CD8-positive, alpha-beta memory T cell (primary cell): ENCODE measurements around the gene LRRC56. TPM values are rescaled to one million over a fixed set of nuclear protein-coding genes. Genes with fewer than 3 reads are reported as not detected.
A peak's percentile ranks its signal among the peaks of the same experiment; 100 is the strongest.

ENCODE experiments used
- CTCF ChIA-PET: fragments of 350-600 bp; sonication (Branson Sonifier 250); formaldehyde crosslinking; loops from one replicate; lab custom pipeline; 2021; ENCODE audit warnings: antibody characterized with exemption; lab: Charles Lee
- POLR2A ChIA-PET: fragments of 350-600 bp; sonication (Branson Sonifier 250); formaldehyde crosslinking; loops from one replicate; lab custom pipeline; 2021; ENCODE audit warnings: antibody characterized with exemption; lab: Charles Lee
- DNase-seq, 5 donors: peaks; one replicate each; pipeline versions ENCODE4 v3.0.0 to v3.0.0-alpha.2; 2020 to 2022; ENCODE audit warnings: mixed read lengths in 1 of 5
- H3K27ac ChIP-seq: one replicate; pipeline ENCODE4 v1.7.0; 2013; ENCODE audit warnings: low read depth, mild to moderate bottlenecking, low read length, moderate library complexity
- H3K27me3 ChIP-seq: 2 replicates; pipeline ENCODE4 v1.7.0; 2013; ENCODE audit warnings: low read length, mild to moderate bottlenecking; ENCODE audit not compliant: insufficient read depth, poor library complexity, severe bottlenecking
- H3K36me3 ChIP-seq: 2 replicates; pipeline ENCODE4 v1.7.0; 2013; ENCODE audit warnings: mild to moderate bottlenecking, low read length, moderate library complexity; ENCODE audit not compliant: insufficient read depth
- H3K4me1 ChIP-seq: 2 replicates; pipeline ENCODE4 v1.7.0; 2013; ENCODE audit warnings: mild to moderate bottlenecking, low read length, moderate library complexity; ENCODE audit not compliant: insufficient read depth
- H3K4me3 ChIP-seq: 2 replicates; pipeline ENCODE4 v1.7.0; 2013; ENCODE audit warnings: mild to moderate bottlenecking, low read length
- H3K9me3 ChIP-seq: 2 replicates; pipeline ENCODE4 v1.7.0; 2013; ENCODE audit warnings: mild to moderate bottlenecking, low read length
- H3K27ac Mint-ChIP-seq, 8 donors: one replicate each; pipeline ENCODE4 v1.8.0; 2020 to 2021; ENCODE audit warnings: mixed read lengths in 8 of 8, mild to moderate bottlenecking in 6 of 8, inconsistent platforms in 3 of 8, moderate library complexity in 3 of 8
- H3K27me3 Mint-ChIP-seq, 2 donors: one replicate each; pipeline ENCODE4 v1.8.0; 2020 to 2021; ENCODE audit warnings: mixed read lengths in 2 of 2, mild to moderate bottlenecking in 1 of 2, moderate library complexity in 1 of 2
- H3K36me3 Mint-ChIP-seq, 3 donors: one replicate each; pipeline ENCODE4 v1.8.0; 2020 to 2021; ENCODE audit warnings: mixed read lengths in 3 of 3, inconsistent platforms in 1 of 3, mild to moderate bottlenecking in 1 of 3
- H3K4me1 Mint-ChIP-seq, 3 donors: one replicate each; pipeline ENCODE4 v1.8.0; 2020 to 2021; ENCODE audit warnings: mixed read lengths in 3 of 3, inconsistent platforms in 1 of 3, mild to moderate bottlenecking in 1 of 3
- H3K4me3 Mint-ChIP-seq, 7 donors: one replicate each; pipeline ENCODE4 v1.8.0; 2020 to 2021; ENCODE audit warnings: mixed read lengths in 7 of 7, mild to moderate bottlenecking in 6 of 7, moderate library complexity in 4 of 7, inconsistent platforms in 2 of 7
- H3K9me3 Mint-ChIP-seq, 5 donors: one replicate each; pipeline ENCODE4 v1.8.0; 2020 to 2022; ENCODE audit warnings: mixed read lengths in 5 of 5, mild to moderate bottlenecking in 3 of 5, moderate library complexity in 2 of 5, inconsistent platforms in 1 of 5
- polyA plus RNA-seq: library from polyadenylated mRNA; unstranded; fragments of 300-500 nt; fragmentation: Illumina TruSeq; gene quantifications from one replicate; pipeline ENCODE4 v1.2.3, GENCODE V29; 2021
- total RNA-seq, 2 experiments: library from RNA; stranded (reverse); gene quantifications; one replicate each; pipeline ENCODE4 v1.2.3, GENCODE V29; 2021

LRRC56 gene
- total and polyA plus RNA-seq, 3 experiments from 2014 or later, result 0.81 to 2.1 (median 1.8) TPM

GRCh38 chr11:598005-598680 is 60.8 kb downstream of the LRRC56 start:
- H3K4me3 ChIP-seq, result no peak overlapping the region
- no peaks in the 10 kb centered on the region for H3K27me3 ChIP-seq
- H3K27ac Mint-ChIP-seq, result peak overlapping the region in 1 of 8 donors; percentile 69
- H3K27ac ChIP-seq, result no peak overlapping the region
- peaks cover 8 to 20% (median 9%) of the 10 kb centered on the region in 3 donors for H3K4me1 Mint-ChIP-seq
- peaks cover 0 to 77% (median 16%) of the 10 kb centered on the region in 3 donors for H3K36me3 Mint-ChIP-seq
- H3K4me3 Mint-ChIP-seq, result no peak overlapping the region
- H3K36me3 ChIP-seq, result peaks cover 31% of the 10 kb centered on the region
- ChIA-PET POLR2A (no interaction called here), CTCF (no interaction called here)
- no peaks in the 10 kb centered on the region for H3K9me3 ChIP-seq
- no peaks in the 10 kb centered on the region for H3K4me1 ChIP-seq
- no peaks in the 10 kb centered on the region for H3K9me3 Mint-ChIP-seq
- H3K27me3 Mint-ChIP-seq, result no peaks in the 10 kb centered on the region
- no peak for DNase-seq

- Mint-ChIP-seq H3K9me3 (no peaks in the 10 kb centered on the region), H3K4me3 (no peak overlapping the region), H3K27ac (peak overlapping the region in 2 of 8 donors; percentile 46 to 72), H3K36me3 (peaks cover 0 to 72% (median 13%) of the 10 kb centered on the region in 3 donors), H3K4me1 (peaks cover 0 to 6% (median 0%) of the 10 kb centered on the region in 3 donors), H3K27me3 (no peaks in the 10 kb centered on the region)
- no peaks in the 10 kb centered on the region for H3K4me1 ChIP-seq
- DNase-seq, result no peak
- no peaks in the 10 kb centered on the region for H3K9me3 ChIP-seq
- no peak overlapping the region for H3K4me3 ChIP-seq
- H3K36me3 ChIP-seq, result peaks cover 32% of the 10 kb centered on the region
- CTCF ChIA-PET, result interaction anchor here (0.7 to 2.1 kb wide), 2 partner anchors 11 to 47 kb away, joined by 3 to 5 read pairs; no protein-coding TSS in a partner anchor
- POLR2A ChIA-PET, result interaction anchor here (0.6 to 1.4 kb wide), 2 partner anchors 14 to 17 kb away, joined by 4 read pairs; partner anchors contain the start of gene IRF7
- no peaks in the 10 kb centered on the region for H3K27me3 ChIP-seq
- no peak overlapping the region for H3K27ac ChIP-seq
Observed at GRCh38 chr11:601573-602245, 64.4 kb downstream of the LRRC56 start.

- CTCF ChIA-PET, result interaction anchor here (2.1 kb wide), 1 partner anchor 10 kb away, joined by 5 read pairs; no protein-coding TSS in a partner anchor
- Histone ChIP-seq H3K27me3 (no peaks in the 10 kb centered on the region), H3K36me3 (peaks cover 35% of the 10 kb centered on the region), H3K4me1 (no peaks in the 10 kb centered on the region), H3K4me3 (no peak overlapping the region), H3K27ac (no peak overlapping the region), H3K9me3 (no peaks in the 10 kb centered on the region)
- POLR2A ChIA-PET, result no interaction called here
- H3K27ac Mint-ChIP-seq, result no peak overlapping the region
- peaks cover 0 to 76% (median 15%) of the 10 kb centered on the region in 3 donors for H3K36me3 Mint-ChIP-seq
- H3K9me3 Mint-ChIP-seq, result no peaks in the 10 kb centered on the region
- no peaks in the 10 kb centered on the region for H3K27me3 Mint-ChIP-seq
- DNase-seq, result no peak
- no peaks in the 10 kb centered on the region for H3K4me1 Mint-ChIP-seq
- no peak overlapping the region for H3K4me3 Mint-ChIP-seq
Observed at GRCh38 chr11:603154-603553, 65.8 kb downstream of the LRRC56 start.

Other genes with a start within 250 kb of the LRRC56 start
- 10 to 100 TPM; 81.0 to 81.2 TPM for gene PGGHG, start 248.4 kb upstream of the LRRC56 start, total RNA-seq
- 9.8 TPM for gene PGGHG, start 248.4 kb upstream of the LRRC56 start, polyA plus RNA-seq
- gene IFITM5, start 238.0 kb upstream of the LRRC56 start, total RNA-seq, result not detected
- not detected for gene IFITM5, start 238.0 kb upstream of the LRRC56 start, polyA plus RNA-seq
- gene IFITM2, start 229.7 kb upstream of the LRRC56 start, total RNA-seq, result 100 to 1,000 TPM; 132 to 142 TPM
- gene IFITM2, start 229.7 kb upstream of the LRRC56 start, polyA plus RNA-seq, result 3,074 TPM
- gene IFITM1, start 223.5 kb upstream of the LRRC56 start, total RNA-seq, result 10 to 100 TPM; 70.7 to 75.9 TPM
- 2,153 TPM for gene IFITM1, start 223.5 kb upstream of the LRRC56 start, polyA plus RNA-seq
- gene IFITM3, start 216.7 kb upstream of the LRRC56 start, total RNA-seq, result 10 to 100 TPM; 20.6 to 21.0 TPM
- gene IFITM3, start 216.7 kb upstream of the LRRC56 start, polyA plus RNA-seq, result 12.0 TPM
- gene B4GALNT4, start 168.0 kb upstream of the LRRC56 start, total RNA-seq, result under 1 TPM; 0.47 to 0.81 TPM
- 0.31 TPM for gene B4GALNT4, start 168.0 kb upstream of the LRRC56 start, polyA plus RNA-seq
- not detected for gene PKP3, start 143.3 kb upstream of the LRRC56 start, total RNA-seq
- gene PKP3, start 143.3 kb upstream of the LRRC56 start, polyA plus RNA-seq, result 1.1 TPM
- gene SIGIRR, start 122.5 kb upstream of the LRRC56 start, total RNA-seq, result 10 to 100 TPM; 54.2 to 59.4 TPM
- gene SIGIRR, start 122.5 kb upstream of the LRRC56 start, polyA plus RNA-seq, result 267 TPM
- 10 to 100 TPM; 25.3 to 26.4 TPM for gene ANO9, start 95.5 kb upstream of the LRRC56 start, total RNA-seq
- gene ANO9, start 95.5 kb upstream of the LRRC56 start, polyA plus RNA-seq, result 12.2 TPM
- gene PTDSS2, start 87.2 kb upstream of the LRRC56 start, total RNA-seq, result 10 to 100 TPM; 26.2 to 28.4 TPM
- 11.5 TPM for gene PTDSS2, start 87.2 kb upstream of the LRRC56 start, polyA plus RNA-seq
- gene RNH1, start 30.3 kb upstream of the LRRC56 start, total RNA-seq, result 100 to 1,000 TPM; 118 to 125 TPM
- 183 TPM for gene RNH1, start 30.3 kb upstream of the LRRC56 start, polyA plus RNA-seq
- gene HRAS, start 2.0 kb upstream of the LRRC56 start, total RNA-seq, result 10 to 100 TPM; 86.9 to 91.5 TPM
- 22.5 TPM for gene HRAS, start 2.0 kb upstream of the LRRC56 start, polyA plus RNA-seq
- gene LMNTD2, start 23.2 kb downstream of the LRRC56 start, total RNA-seq, result 1 to 10 TPM; 1.2 to 2.4 TPM
- gene LMNTD2, start 23.2 kb downstream of the LRRC56 start, polyA plus RNA-seq, result 1.1 TPM
- 10 to 100 TPM; 20.4 to 20.7 TPM for gene RASSF7, start 23.4 kb downstream of the LRRC56 start, total RNA-seq
- gene RASSF7, start 23.4 kb downstream of the LRRC56 start, polyA plus RNA-seq, result 39.7 TPM
- gene PHRF1, start 38.9 kb downstream of the LRRC56 start, total RNA-seq, result 10 to 100 TPM; 47.3 to 49.8 TPM
- gene PHRF1, start 38.9 kb downstream of the LRRC56 start, polyA plus RNA-seq, result 17.7 TPM
- 10 to 100 TPM; 16.4 to 18.0 TPM for gene IRF7, start 78.4 kb downstream of the LRRC56 start, total RNA-seq
- 38.6 TPM for gene IRF7, start 78.4 kb downstream of the LRRC56 start, polyA plus RNA-seq
- not detected for gene CDHR5, start 87.4 kb downstream of the LRRC56 start, total RNA-seq
- gene CDHR5, start 87.4 kb downstream of the LRRC56 start, polyA plus RNA-seq, result not detected
- gene SCT, start 89.7 kb downstream of the LRRC56 start, total RNA-seq, result not detected
- gene SCT, start 89.7 kb downstream of the LRRC56 start, polyA plus RNA-seq, result not detected
- under 1 TPM; 0.22 to 0.31 TPM for gene DRD4, start 99.7 kb downstream of the LRRC56 start, total RNA-seq
- gene DRD4, start 99.7 kb downstream of the LRRC56 start, polyA plus RNA-seq, result not detected
- 10 to 100 TPM; 52.1 to 54.6 TPM for gene DEAF1, start 157.7 kb downstream of the LRRC56 start, total RNA-seq
- gene DEAF1, start 157.7 kb downstream of the LRRC56 start, polyA plus RNA-seq, result 36.3 TPM
- gene TMEM80, start 158.3 kb downstream of the LRRC56 start, total RNA-seq, result 10 to 100 TPM; 10.3 to 13.4 TPM
- gene TMEM80, start 158.3 kb downstream of the LRRC56 start, polyA plus RNA-seq, result 27.8 TPM
- gene EPS8L2, start 168.7 kb downstream of the LRRC56 start, total RNA-seq, result 1 to 10 TPM; 7.0 to 7.8 TPM
- 22.9 TPM for gene EPS8L2, start 168.7 kb downstream of the LRRC56 start, polyA plus RNA-seq
- 100 to 1,000 TPM; 245 to 246 TPM for gene TALDO1, start 209.9 kb downstream of the LRRC56 start, total RNA-seq
- gene TALDO1, start 209.9 kb downstream of the LRRC56 start, polyA plus RNA-seq, result 184 TPM
- 10 to 100 TPM; 53.0 to 56.3 TPM for gene GATD1, start 240.0 kb downstream of the LRRC56 start, total RNA-seq
- 12.9 TPM for gene GATD1, start 240.0 kb downstream of the LRRC56 start, polyA plus RNA-seq